A549 treated with CpdA at 1 μM for 4 hours (cell line): Measurements from ENCODE around the gene MAGEL2. TPM values are rescaled to one million over a fixed set of nuclear protein-coding genes. Genes with fewer than 3 reads are reported as not detected.

Source experiments
- total RNA-seq: library from RNA; stranded (reverse); fragments of 200-300 nt; extraction: Qiagen RNA extraction; gene quantifications from 5 replicates; pipeline ENCODE4 v1.2.3, GENCODE V29; 2022; ENCODE audit warnings: low read depth

Gene MAGEL2
- not detected in 5 replicates for total RNA-seq

GRCh38 chr15:23647421-23648370 is at the start of gene MAGEL2:
Gene MAGEL2, minus strand, starts transcription at chr15:23647867. Its CDS starts 125 bp downstream, at chr15:23647742.

DNA sequence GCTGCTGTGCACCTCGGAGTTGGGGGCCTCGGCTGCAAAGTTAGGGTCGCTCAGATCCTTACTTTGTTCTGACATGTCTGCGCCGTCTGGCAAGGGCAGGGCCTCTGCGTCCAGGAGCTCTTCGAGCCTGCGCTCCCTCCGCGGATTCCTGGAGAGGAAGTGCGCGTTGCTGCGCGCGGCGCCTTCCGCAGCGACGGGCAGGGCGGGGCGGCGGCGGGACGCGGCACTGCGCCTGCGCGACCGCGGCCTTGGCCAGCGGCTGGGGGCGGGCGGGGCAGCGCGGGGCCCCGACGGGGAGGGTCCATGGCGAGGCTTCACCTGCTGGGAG is 39.4 kb upstream of the MAGEL2 start, which contains the start of gene NDN:
TSS of gene NDN (minus strand) at position 163 of the 328 bp plus-strand sequence. CDS start at position 75, 88 bp downstream.

Other genes with a start within 250 kb of the MAGEL2 start
- not detected in 5 replicates for gene GOLGA6L2, start 200.6 kb downstream of the MAGEL2 start, total RNA-seq
- gene MKRN3, start 82.2 kb downstream of the MAGEL2 start, total RNA-seq: 1.6 to 4.6 TPM (median 2.5 TPM) in 5 replicates
- gene NDN, start 39.4 kb upstream of the MAGEL2 start, total RNA-seq: 0.08 to 0.24 TPM in 2 of 5 replicates, not detected in the others